DOHH2 (cell line): Measurements from ENCODE around the gene BMP8A.

ENCODE experiments used
- H3F3A ChIP-seq: fragments of 200-600 bp; sonication (generic), shearing (Covaris generic); 2 replicates; pipeline ENCODE4 v1.6.0; 2016; ENCODE audit warnings: antibody characterized with exemption, mild to moderate bottlenecking; ENCODE audit not compliant: control insufficient read depth, insufficient read depth
- H3K27ac ChIP-seq: fragments of 200-600 bp; sonication (generic); 2 replicates; pipeline ENCODE4 v1.5.1; 2014; ENCODE audit warnings: low read depth, mild to moderate bottlenecking, low read length, moderate library complexity
- H3K27me3 ChIP-seq: fragments of 200-600 bp; sonication (generic); 2 replicates; pipeline ENCODE4 v1.6.1; 2014; ENCODE audit warnings: mild to moderate bottlenecking, low read length, mixed read lengths; ENCODE audit not compliant: control insufficient read depth
- H3K36me3 ChIP-seq: fragments of 200-600 bp; sonication (generic); 2 replicates; pipeline ENCODE4 v1.6.1; 2014; ENCODE audit warnings: mild to moderate bottlenecking, low read length, moderate library complexity, mixed read lengths; ENCODE audit not compliant: control insufficient read depth
- H3K4me1 ChIP-seq: fragments of 200-600 bp; sonication (generic); 2 replicates; pipeline ENCODE4 v1.6.1; 2014; ENCODE audit warnings: mild to moderate bottlenecking, low read length, mixed read lengths; ENCODE audit not compliant: control insufficient read depth
- H3K4me2 ChIP-seq: fragments of 200-600 bp; sonication (generic); 2 replicates; pipeline ENCODE4 v1.6.0; 2014; ENCODE audit warnings: mild to moderate bottlenecking, low read length, moderate library complexity
- H3K4me3 ChIP-seq: fragments of 200-600 bp; sonication (generic); 2 replicates; pipeline ENCODE4 v1.5.1; 2014; ENCODE audit warnings: mild to moderate bottlenecking, low read length, mixed read lengths
- H3K79me2 ChIP-seq: fragments of 200-600 bp; sonication (generic); 2 replicates; pipeline ENCODE4 v1.6.1; 2014; ENCODE audit warnings: mild to moderate bottlenecking, low read length, mixed read lengths; ENCODE audit not compliant: control insufficient read depth
- H3K9me2 ChIP-seq: fragments of 200-600 bp; sonication (generic); replicated peaks from 2 replicates; pipeline ENCODE4 v1.6.1; 2014; ENCODE audit warnings: mild to moderate bottlenecking, low read length, mixed read lengths; ENCODE audit not compliant: control insufficient read depth
- H3K9me3 ChIP-seq: fragments of 200-600 bp; sonication (generic); 2 replicates; pipeline ENCODE4 v1.6.1; 2014; ENCODE audit warnings: antibody characterized with exemption, low read length, mixed read lengths; ENCODE audit not compliant: control insufficient read depth, insufficient read depth
- H4K20me1 ChIP-seq: fragments of 200-600 bp; sonication (generic); 2 replicates; pipeline ENCODE4 v1.6.0; 2014; ENCODE audit warnings: low read depth, mild to moderate bottlenecking, antibody characterized with exemption, low read length, moderate library complexity; ENCODE audit not compliant: control insufficient read depth, insufficient read depth
- EZH2phosphoT487 ChIP-seq: fragments of 200-600 bp; sonication (generic); IDR thresholded peaks from 2 replicates; pipeline ENCODE4 v1.6.1; 2017; ENCODE audit warnings: borderline replicate concordance, mild to moderate bottlenecking, antibody characterized with exemption, low read length, moderate library complexity, mixed read lengths
- TF ChIP-seq, protein P1 (sequence below): fragments of 200-600 bp; sonication (generic); IDR thresholded peaks from one replicate; pipeline ENCODE4 v1.5.1; 2014; ENCODE audit warnings: antibody characterized with exemption, mild to moderate bottlenecking, low read depth, low read length; ENCODE audit not compliant: poor library complexity, severe bottlenecking

Gene BMP8A, protein sequence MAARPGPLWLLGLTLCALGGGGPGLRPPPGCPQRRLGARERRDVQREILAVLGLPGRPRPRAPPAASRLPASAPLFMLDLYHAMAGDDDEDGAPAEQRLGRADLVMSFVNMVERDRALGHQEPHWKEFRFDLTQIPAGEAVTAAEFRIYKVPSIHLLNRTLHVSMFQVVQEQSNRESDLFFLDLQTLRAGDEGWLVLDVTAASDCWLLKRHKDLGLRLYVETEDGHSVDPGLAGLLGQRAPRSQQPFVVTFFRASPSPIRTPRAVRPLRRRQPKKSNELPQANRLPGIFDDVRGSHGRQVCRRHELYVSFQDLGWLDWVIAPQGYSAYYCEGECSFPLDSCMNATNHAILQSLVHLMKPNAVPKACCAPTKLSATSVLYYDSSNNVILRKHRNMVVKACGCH

DNA sequence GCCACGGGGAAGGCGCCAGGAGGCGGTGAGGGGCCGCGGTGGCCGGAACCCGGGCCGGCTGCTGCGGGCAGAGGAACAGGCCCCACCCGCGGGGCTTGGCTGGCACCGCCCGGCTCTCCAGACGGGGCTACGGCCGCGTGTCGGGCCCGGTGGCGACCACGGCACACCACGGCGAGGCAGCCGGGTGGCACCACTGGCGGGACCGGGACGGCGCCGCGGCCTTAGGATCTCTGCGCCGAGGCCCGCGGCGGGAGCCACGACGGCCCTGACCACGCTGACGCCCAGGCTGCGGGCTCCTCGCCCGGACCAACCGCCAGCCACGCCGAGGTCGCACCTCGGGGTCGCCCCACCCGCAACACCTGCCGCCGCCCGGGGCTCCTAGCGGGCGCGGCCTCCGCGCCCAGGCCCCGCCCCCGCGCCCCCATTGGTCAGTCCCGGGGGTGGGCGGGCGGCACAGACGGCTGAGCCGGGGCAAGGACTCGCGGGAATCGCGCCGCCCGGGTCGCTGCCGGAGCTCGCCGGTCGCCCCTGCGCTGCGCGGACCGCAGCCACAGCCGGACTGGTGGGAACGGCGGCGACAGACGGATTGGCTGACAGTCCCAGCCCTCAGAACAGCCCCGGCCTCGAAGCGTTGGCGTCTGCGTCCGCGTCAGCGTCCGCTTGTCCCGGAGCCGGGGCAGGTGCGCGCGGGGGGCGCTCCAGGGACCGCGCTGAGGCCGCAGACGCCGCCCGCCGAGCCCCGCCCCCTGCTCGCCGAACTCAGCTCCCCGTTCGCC, at the start of gene BMP8A:
BMP8A (plus strand) TSS at position 491 of the 776 bp plus-strand sequence. CDS start 356 bp downstream, outside the sequence.
- Histone ChIP-seq H3F3A (no peaks in the 10 kb centered on the region), H3K4me2 (peak within 1 kb of the TSS; percentile 62), H3K9me3 (no peaks in the 10 kb centered on the region), H3K4me3 (peak within 1 kb of the TSS; percentile 57), H3K9me2 (no peaks in the 10 kb centered on the region), H3K27me3 (peaks cover 10% of the 10 kb centered on the region), H3K4me1 (0 out of 2 replicates have a peak, but pooled peaks cover 5% of the 10 kb centered on the region), H3K36me3 (no peaks in the 10 kb centered on the region), H4K20me1 (no peaks in the 10 kb centered on the region), H3K79me2 (no peaks in the 10 kb centered on the region), H3K27ac (no peak within 1 kb of the TSS)
- TF ChIP-seq, protein P1, sequence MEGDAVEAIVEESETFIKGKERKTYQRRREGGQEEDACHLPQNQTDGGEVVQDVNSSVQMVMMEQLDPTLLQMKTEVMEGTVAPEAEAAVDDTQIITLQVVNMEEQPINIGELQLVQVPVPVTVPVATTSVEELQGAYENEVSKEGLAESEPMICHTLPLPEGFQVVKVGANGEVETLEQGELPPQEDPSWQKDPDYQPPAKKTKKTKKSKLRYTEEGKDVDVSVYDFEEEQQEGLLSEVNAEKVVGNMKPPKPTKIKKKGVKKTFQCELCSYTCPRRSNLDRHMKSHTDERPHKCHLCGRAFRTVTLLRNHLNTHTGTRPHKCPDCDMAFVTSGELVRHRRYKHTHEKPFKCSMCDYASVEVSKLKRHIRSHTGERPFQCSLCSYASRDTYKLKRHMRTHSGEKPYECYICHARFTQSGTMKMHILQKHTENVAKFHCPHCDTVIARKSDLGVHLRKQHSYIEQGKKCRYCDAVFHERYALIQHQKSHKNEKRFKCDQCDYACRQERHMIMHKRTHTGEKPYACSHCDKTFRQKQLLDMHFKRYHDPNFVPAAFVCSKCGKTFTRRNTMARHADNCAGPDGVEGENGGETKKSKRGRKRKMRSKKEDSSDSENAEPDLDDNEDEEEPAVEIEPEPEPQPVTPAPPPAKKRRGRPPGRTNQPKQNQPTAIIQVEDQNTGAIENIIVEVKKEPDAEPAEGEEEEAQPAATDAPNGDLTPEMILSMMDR, result no peak
- no peak for TF ChIP-seq EZH2phosphoT487

DNA sequence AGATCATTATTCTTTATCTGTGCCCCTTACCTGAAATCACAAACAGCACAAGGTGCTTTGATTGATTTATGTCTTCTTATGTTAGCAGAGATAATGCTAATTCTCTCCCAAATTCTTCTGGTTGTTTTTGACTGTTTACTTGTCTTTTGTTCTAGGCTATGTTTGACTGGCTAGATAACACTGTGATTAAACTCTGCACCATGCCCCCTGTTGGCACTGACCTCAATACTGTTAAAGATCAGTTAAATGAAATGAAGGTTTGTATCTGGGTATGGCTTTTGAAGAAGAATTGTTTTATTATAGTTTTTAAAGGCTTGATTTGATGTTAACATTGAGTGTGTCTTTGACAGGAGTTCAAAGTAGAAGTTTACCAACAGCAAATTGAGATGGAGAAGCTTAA, 49.6 kb upstream of the BMP8A start:
- Histone ChIP-seq H3K4me2 (no peak overlapping the region), H3K27me3 (no peaks in the 10 kb centered on the region), H3K4me3 (no peak overlapping the region), H3K79me2 (no peaks in the 10 kb centered on the region), H4K20me1 (no peaks in the 10 kb centered on the region), H3K9me3 (no peaks in the 10 kb centered on the region), H3F3A (no peaks in the 10 kb centered on the region), H3K36me3 (peaks cover 59% of the 10 kb centered on the region), H3K27ac (no peak overlapping the region), H3K4me1 (no peaks in the 10 kb centered on the region), H3K9me2 (no peaks in the 10 kb centered on the region)
- TF ChIP-seq EZH2phosphoT487, result no peak
- TF ChIP-seq, protein P1, result no peak

DNA sequence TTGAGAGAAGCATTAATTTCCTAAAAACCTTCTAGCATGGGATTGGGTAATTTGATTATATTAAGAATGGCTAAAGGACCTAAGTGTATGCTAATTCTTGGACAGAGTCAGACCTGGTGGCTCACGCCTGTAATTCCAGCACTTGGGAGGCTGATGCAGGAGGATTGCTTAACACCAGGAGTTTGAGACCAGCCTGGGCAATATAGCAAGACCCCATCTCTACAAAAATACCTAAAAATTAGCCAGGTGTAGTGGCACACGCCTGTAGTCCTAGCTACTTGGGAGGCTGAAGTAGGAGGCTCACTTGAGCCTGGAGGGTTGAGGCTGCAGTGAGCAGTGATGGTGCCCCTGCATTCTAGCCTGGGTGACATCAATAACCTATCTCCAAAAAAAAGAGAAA, 45.9 kb upstream of the BMP8A start:
- no peak overlapping the region for H3K27ac ChIP-seq

More for the DNA sequence above, 45.9 kb upstream of the BMP8A start:
- Histone ChIP-seq H3K27me3 (no peaks in the 10 kb centered on the region), H4K20me1 (no peaks in the 10 kb centered on the region), H3K79me2 (no peaks in the 10 kb centered on the region), H3K9me3 (no peaks in the 10 kb centered on the region), H3K36me3 (peaks cover 69% of the 10 kb centered on the region), H3K4me3 (no peak overlapping the region), H3K4me1 (no peaks in the 10 kb centered on the region), H3K9me2 (no peaks in the 10 kb centered on the region), H3K4me2 (no peak overlapping the region), H3F3A (no peaks in the 10 kb centered on the region)
- TF ChIP-seq, protein P1, result no peak
- no peak for TF ChIP-seq EZH2phosphoT487
